ENCODE data around the gene P2RY2.

DNA sequence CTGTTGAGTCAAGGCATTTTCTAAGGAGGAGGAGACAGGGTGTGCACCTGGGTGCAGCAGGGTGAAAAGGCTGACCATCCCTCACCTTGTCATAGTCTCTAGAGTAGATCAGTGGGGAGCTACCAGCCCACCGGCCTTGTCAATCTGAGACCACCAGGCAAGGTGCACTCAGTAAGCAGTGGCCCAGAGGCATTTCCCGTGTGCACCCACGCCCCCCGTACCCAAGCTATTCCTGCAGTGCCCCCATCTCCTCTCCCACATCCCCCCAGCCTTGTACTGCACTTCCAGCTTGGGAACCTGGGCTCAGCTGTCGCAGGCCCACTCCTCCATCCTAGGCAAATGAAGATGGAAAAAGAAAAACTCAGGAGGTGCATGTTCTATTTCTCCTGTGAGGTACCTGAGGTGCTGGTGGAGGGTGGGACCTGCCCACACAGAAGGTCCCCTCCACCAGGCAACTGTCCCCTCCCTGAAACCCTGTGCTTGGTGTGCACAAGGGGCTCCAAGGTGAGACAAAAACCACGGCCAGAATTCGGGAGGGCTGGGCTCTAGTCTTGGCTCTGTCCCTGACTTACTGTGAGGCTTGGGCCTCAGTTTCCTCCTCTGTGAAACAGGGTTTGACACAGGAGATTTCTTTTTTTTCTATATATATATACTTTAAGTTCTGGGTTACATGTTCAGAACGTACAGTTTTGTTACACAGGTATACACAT, 8.4 kb downstream of the P2RY2 start:
- TF ChIP-seq, protein P1, sequence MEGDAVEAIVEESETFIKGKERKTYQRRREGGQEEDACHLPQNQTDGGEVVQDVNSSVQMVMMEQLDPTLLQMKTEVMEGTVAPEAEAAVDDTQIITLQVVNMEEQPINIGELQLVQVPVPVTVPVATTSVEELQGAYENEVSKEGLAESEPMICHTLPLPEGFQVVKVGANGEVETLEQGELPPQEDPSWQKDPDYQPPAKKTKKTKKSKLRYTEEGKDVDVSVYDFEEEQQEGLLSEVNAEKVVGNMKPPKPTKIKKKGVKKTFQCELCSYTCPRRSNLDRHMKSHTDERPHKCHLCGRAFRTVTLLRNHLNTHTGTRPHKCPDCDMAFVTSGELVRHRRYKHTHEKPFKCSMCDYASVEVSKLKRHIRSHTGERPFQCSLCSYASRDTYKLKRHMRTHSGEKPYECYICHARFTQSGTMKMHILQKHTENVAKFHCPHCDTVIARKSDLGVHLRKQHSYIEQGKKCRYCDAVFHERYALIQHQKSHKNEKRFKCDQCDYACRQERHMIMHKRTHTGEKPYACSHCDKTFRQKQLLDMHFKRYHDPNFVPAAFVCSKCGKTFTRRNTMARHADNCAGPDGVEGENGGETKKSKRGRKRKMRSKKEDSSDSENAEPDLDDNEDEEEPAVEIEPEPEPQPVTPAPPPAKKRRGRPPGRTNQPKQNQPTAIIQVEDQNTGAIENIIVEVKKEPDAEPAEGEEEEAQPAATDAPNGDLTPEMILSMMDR (IDR thresholded peaks at IDR 0.05; ENCODE audit: low read depth, low read length): no peak
- no peak for TF ChIP-seq EZH2phosphoT487 (IDR thresholded peaks at IDR 0.05; ENCODE audit: low read depth)
